Astrocyte of the spinal cord (primary cell): ENCODE results near the gene FBXL17.
A peak's percentile ranks its signal among the peaks of the same experiment; 100 is the strongest.

Experiments
- DNase-seq: peaks from one replicate; pipeline ENCODE4 v3.0.0; 2011; ENCODE audit warnings: low read depth, low spot score
- H3K4me3 ChIP-seq: 2 replicates; pipeline ENCODE4 v1.5.1; 2011; ENCODE audit warnings: low read depth, mild to moderate bottlenecking, low read length, moderate library complexity
- in situ Hi-C: cut with HindIII; loops from 2 replicates; pipeline ENCODE4 v1.10.0; 2017; ENCODE audit warnings: low sequenced_read_pairs
- TF ChIP-seq, protein P1 (sequence below): IDR thresholded peaks from 2 replicates; pipeline ENCODE4 v1.5.1; 2012; ENCODE audit warnings: low read depth, mild to moderate bottlenecking, low read length, inconsistent platforms

FBXL17 gene

DNA sequence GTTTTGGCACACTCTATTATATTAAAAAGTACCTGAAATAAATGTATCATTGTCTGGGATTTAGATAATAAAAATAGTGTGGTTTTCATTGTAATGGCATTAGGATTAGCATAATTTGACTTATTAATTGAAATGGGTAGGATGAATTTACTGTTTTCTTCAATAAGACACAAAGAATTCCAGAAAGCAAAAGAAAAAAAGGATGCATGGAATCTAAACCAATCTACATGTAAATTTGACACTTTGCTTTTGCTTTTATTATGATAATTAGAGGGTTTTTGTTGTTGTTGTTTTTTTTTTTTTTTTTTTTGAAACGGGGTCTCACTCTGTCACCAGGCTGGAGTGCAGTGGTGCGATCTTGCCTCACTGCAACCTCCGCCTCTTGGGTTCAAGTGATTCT lies 406.3 kb downstream of the FBXL17 start:
- in situ Hi-C loops, result no loop called here
- H3K4me3 ChIP-seq, result no peak overlapping the region
- TF ChIP-seq, protein P1, sequence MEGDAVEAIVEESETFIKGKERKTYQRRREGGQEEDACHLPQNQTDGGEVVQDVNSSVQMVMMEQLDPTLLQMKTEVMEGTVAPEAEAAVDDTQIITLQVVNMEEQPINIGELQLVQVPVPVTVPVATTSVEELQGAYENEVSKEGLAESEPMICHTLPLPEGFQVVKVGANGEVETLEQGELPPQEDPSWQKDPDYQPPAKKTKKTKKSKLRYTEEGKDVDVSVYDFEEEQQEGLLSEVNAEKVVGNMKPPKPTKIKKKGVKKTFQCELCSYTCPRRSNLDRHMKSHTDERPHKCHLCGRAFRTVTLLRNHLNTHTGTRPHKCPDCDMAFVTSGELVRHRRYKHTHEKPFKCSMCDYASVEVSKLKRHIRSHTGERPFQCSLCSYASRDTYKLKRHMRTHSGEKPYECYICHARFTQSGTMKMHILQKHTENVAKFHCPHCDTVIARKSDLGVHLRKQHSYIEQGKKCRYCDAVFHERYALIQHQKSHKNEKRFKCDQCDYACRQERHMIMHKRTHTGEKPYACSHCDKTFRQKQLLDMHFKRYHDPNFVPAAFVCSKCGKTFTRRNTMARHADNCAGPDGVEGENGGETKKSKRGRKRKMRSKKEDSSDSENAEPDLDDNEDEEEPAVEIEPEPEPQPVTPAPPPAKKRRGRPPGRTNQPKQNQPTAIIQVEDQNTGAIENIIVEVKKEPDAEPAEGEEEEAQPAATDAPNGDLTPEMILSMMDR, result no peak
- no peak for DNase-seq

- no peak overlapping the region for H3K4me3 ChIP-seq
- in situ Hi-C loops, result no loop called here
- DNase-seq, result no peak
- TF ChIP-seq, protein P1, result no peak
These were observed 410.1 kb downstream of the FBXL17 start for GRCh38 chr5:107971846-107972245.

DNA sequence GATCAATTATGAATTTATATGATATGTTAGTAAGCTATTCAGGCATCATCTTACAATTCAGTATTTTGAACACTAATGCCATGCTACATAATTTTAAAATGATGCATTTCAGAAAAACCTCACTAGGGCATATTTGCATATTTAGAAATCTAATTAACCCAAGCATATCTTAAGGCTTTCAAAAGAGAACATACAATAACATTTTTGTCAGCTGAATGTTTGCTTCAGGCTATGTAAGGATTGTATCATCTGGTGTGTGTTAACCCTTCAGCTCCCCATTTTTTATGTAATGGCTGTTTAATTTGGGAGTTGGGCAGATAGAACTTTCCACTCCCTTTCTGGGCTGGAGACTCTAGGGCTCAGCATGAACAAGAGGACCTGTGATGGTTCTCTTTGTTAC lies 412.1 kb downstream of the FBXL17 start:
- in situ Hi-C loops, result no loop called here
- TF ChIP-seq, protein P1, result no peak
- no peak overlapping the region for H3K4me3 ChIP-seq
- no peak for DNase-seq

DNA sequence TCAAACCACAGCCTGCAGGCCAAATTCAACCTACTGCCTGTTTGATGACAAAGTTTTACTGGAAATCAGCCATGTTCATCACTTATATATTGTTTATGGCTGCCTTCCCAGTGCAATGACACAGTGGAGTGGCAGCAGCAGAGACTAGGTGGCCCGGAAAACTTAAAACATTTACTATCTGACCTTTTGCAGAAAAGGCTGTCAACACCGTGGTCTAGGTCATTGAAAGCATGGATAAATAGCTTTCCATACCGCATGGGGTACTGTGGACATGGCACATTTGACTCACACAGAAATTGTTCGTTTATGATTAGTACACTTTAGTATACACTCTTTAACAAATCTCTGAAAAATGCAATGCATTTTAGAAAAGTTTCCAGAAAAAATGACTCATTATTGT lies 412.9 kb downstream of the FBXL17 start:
- H3K4me3 ChIP-seq, result no peak overlapping the region
- DNase-seq, result peak; percentile 46
- TF ChIP-seq, protein P1, result no peak
- in situ Hi-C loops, result no loop called here

- in situ Hi-C loops, result no loop called here
- TF ChIP-seq, protein P1, result no peak
- peak; percentile 13 for DNase-seq
- H3K4me3 ChIP-seq, result no peak overlapping the region
These were observed 413.5 kb downstream of the FBXL17 start for GRCh38 chr5:107968406-107968843.

DNA sequence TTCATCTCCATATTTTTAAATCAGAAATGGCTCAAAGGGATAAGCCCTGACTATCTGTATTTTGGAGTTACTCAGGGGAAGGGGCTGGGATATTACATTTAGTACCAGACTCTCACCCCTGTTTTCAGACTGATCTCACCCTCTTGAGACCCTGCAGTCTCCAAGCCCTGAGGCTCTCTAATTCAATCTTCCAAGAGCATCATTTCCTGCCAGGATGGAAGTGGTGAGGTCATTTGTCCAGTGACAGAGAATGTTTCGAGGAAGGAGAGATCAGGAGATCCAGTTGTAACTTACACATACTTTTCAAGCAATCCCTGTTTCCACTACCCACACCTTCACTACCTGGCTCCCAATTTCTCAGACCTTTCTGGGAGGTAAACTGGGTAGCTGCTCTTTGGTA lies 415.7 kb downstream of the FBXL17 start:
- H3K4me3 ChIP-seq, result no peak overlapping the region
- TF ChIP-seq, protein P1, result no peak
- DNase-seq, result no peak
- in situ Hi-C loops, result no loop called here

- no peak for DNase-seq
- no peak overlapping the region for H3K4me3 ChIP-seq
- in situ Hi-C loops, result no loop called here
- TF ChIP-seq, protein P1, result no peak
These were observed 417.2 kb downstream of the FBXL17 start for GRCh38 chr5:107964722-107965121.
